Testis (tissue), 3 donors: ENCODE measurements around the gene STARD9. TPM values are rescaled to one million over a fixed set of nuclear protein-coding genes. Genes with fewer than 3 reads are reported as not detected.
"Not testable (repeated sequence)": the region's sequence is repeated elsewhere in the genome, so short reads cannot be mapped to it uniquely, and the experiment has no call there.

Source experiments
- DNase-seq: peaks from one replicate; pipeline ENCODE4 v3.0.0-alpha.2; 2019
- H3K27ac ChIP-seq, 2 donors: fragments of 200-600 bp; sonication (generic); one replicate each; pipeline ENCODE4 v1.5.1; 2019
- H3K27me3 ChIP-seq: fragments of 200-600 bp; sonication (generic); one replicate; pipeline ENCODE4 v1.5.1; 2019
- H3K36me3 ChIP-seq: fragments of 200-600 bp; sonication (generic); one replicate; pipeline ENCODE4 v1.5.1; 2017; ENCODE audit warnings: low read depth; ENCODE audit errors: missing control alignments
- H3K4me1 ChIP-seq: fragments of 200-600 bp; sonication (generic); one replicate; pipeline ENCODE4 v1.5.1; 2019
- H3K4me3 ChIP-seq, 2 donors: fragments of 200-600 bp; sonication (generic); one replicate each; pipeline ENCODE4 v1.5.1; 2017 to 2019
- H3K9me3 ChIP-seq: fragments of 200-600 bp; sonication (generic); one replicate; pipeline ENCODE4 v1.5.1; 2017
- CTCF ChIP-seq, 3 experiments: fragments of 450-650 bp in 2 of 3; fragments of 200-600 bp in 1 of 3; sonication (generic) in 1 of 3; IDR thresholded peaks; one replicate each; pipeline ENCODE4 v1.5.1; 2016 to 2019; ENCODE audit warnings: antibody characterized with exemption in 3 of 3, mild to moderate bottlenecking in 2 of 3, moderate library complexity in 1 of 3
- POLR2A ChIP-seq: fragments of 450-650 bp; IDR thresholded peaks from one replicate; pipeline ENCODE4 v1.6.1; 2017; ENCODE audit warnings: antibody characterized with exemption, mild to moderate bottlenecking, moderate library complexity
- WGBS, 2 donors: methylation state at CpG; one replicate each; pipeline ENCODE4 v1.1.5; 2018; 5-methylcytosine and 5-hydroxymethylcytosine counted together
- intact Hi-C: fragments of 100-400 bp; cut with DNase I; formaldehyde crosslinking; loops from one replicate; pipeline ENCODE4 v1.15.1; 2023; ENCODE audit warnings: low total_unique reads
- polyA plus RNA-seq: library from polyadenylated mRNA; stranded (reverse); fragments of 350-450 nt; fragmentation: Illumina TruSeq; extraction: RNeasy Lipid Tissue Mini Kit (QIAGEN cat#74804); gene quantifications from one replicate; pipeline ENCODE4 v1.2.3, GENCODE V29; 2014; ENCODE audit warnings: low read depth, low replicate concordance; ENCODE audit not compliant: insufficient read depth
- total RNA-seq, 2 donors: library from RNA; depleted of rRNA; stranded (reverse); fragments of >200 nt; gene quantifications; one replicate each; pipeline ENCODE4 v1.2.3, GENCODE V29; 2016

The STARD9 gene
- total and polyA plus RNA-seq, 3 donors from 2014 or later: 41.1 to 137 (median 132) TPM

DNA sequence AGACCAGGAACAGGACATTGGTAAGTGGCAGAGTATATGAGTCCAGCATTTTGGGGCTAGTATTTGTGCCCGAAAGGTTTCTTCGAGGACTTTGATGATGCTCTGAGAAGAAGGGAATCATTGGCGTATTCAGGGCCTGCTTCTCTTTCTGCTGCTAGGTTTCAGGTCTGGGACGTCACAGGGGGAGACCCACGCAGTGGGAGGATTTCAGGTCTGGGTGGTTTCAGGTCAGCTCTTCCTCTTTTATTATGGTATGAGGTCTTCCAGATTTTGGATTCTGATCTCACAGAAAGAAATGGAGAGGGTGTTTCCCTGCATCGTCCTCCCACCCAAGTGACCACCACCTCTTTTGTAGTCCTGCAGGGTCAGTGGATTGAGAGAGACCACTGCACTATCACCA is 99.1 kb downstream of the STARD9 start:
- 94% methylated on average over 6 of the region's 6 CpGs for WGBS, 2 donors
- peaks cover 5% of the 10 kb centered on the region for H3K36me3 ChIP-seq
- no peaks in the 10 kb centered on the region for H3K9me3 ChIP-seq
- intact Hi-C loops: no loop called here
- no peak overlapping the region for H3K27ac ChIP-seq
- TF ChIP-seq POLR2A (no peak), CTCF (IDR thresholded peaks at IDR 0.05) (no peak)
- H3K4me1 ChIP-seq: peaks cover 6% of the 10 kb centered on the region
- DNase-seq: no peak
- no peak overlapping the region for H3K4me3 ChIP-seq
- H3K27me3 ChIP-seq: no peaks in the 10 kb centered on the region

- intact Hi-C loops: no loop called here
- Histone ChIP-seq H3K27me3 (no peaks in the 10 kb centered on the region), H3K27ac (no peak overlapping the region), H3K4me1 (peaks cover 6% of the 10 kb centered on the region), H3K4me3 (no peak overlapping the region), H3K9me3 (no peaks in the 10 kb centered on the region), H3K36me3 (peaks cover 5% of the 10 kb centered on the region)
- no peak for TF ChIP-seq CTCF (IDR thresholded peaks at IDR 0.05)
- no peak for TF ChIP-seq POLR2A
- WGBS, 2 donors: 95% methylated on average over 1 of the region's 1 CpG
- no peak for DNase-seq
These were observed 99.6 kb downstream of the STARD9 start for GRCh38 chr15:42675021-42675420.

- peaks cover 10% of the 10 kb centered on the region for H3K36me3 ChIP-seq
- peak; percentile 68 for DNase-seq
- H3K27ac ChIP-seq: no peak overlapping the region
- no peaks in the 10 kb centered on the region for H3K9me3 ChIP-seq
- no peak for TF ChIP-seq CTCF (IDR thresholded peaks at IDR 0.05)
- no peak for TF ChIP-seq POLR2A
- peaks cover 6% of the 10 kb centered on the region for H3K4me1 ChIP-seq
- WGBS, 2 donors: 80 to 90% methylated on average over 7 of the region's 7 CpGs
- intact Hi-C loops: no loop called here
- no peaks in the 10 kb centered on the region for H3K27me3 ChIP-seq
- H3K4me3 ChIP-seq: no peak overlapping the region
These were observed 104.1 kb downstream of the STARD9 start for GRCh38 chr15:42679285-42680141.

- H3K9me3 ChIP-seq, H3K27me3 ChIP-seq, H3K27ac ChIP-seq, intact Hi-C loops, H3K4me1 ChIP-seq, H3K36me3 ChIP-seq, DNase-seq, H3K4me3 ChIP-seq: not testable (repeated sequence)
- WGBS, 2 donors: 85 to 94% methylated on average over 5 of the region's 5 CpGs
These were observed 104.7 kb downstream of the STARD9 start for GRCh38 chr15:42680142-42680482.

GRCh38 chr15:42681119-42681518 is 105.7 kb downstream of the STARD9 start:
- TF ChIP-seq POLR2A (no peak), CTCF (IDR thresholded peaks at IDR 0.05) (no peak)
- no peak for DNase-seq
- intact Hi-C loops: no loop called here
- Histone ChIP-seq H3K27me3 (no peaks in the 10 kb centered on the region), H3K4me3 (no peak overlapping the region), H3K27ac (no peak overlapping the region), H3K9me3 (no peaks in the 10 kb centered on the region), H3K4me1 (peaks cover 6% of the 10 kb centered on the region), H3K36me3 (peaks cover 5% of the 10 kb centered on the region)
- 93 to 94% methylated on average over 6 of the region's 6 CpGs for WGBS, 2 donors
